CD14-positive monocyte (primary cell): ENCODE results near the gene FKBP3. TPM values are rescaled to one million over a fixed set of nuclear protein-coding genes. Genes with fewer than 3 reads are reported as not detected.

Source experiments
- DNase-seq, 3 donors: peaks; one replicate each; pipeline ENCODE4 v3.0.0-alpha.2; 2011 to 2022
- H2AFZ ChIP-seq: 2 replicates; pipeline ENCODE4 v1.6.0; 2012; ENCODE audit warnings: mild to moderate bottlenecking, low read depth, low read length, inconsistent platforms; ENCODE audit not compliant: insufficient read depth, poor library complexity, severe bottlenecking
- H3K27ac ChIP-seq, 2 donors: 1 replicate in 1 of 2; 2 replicates in 1 of 2; pipeline ENCODE4 v1.5.1; 2012 to 2013; ENCODE audit warnings: low read length in 2 of 2, control low read depth in 1 of 2, inconsistent platforms in 1 of 2, low read depth in 1 of 2, mild to moderate bottlenecking in 1 of 2
- H3K27me3 ChIP-seq, 2 donors: one replicate each; pipeline versions ENCODE4 v1.6.0 to v1.6.1; 2011 to 2013; ENCODE audit warnings: low read length in 2 of 2; ENCODE audit not compliant: control insufficient read depth in 2 of 2, insufficient read depth in 2 of 2
- H3K36me3 ChIP-seq, 2 donors: replicated peaks in 1 of 2; 1 replicate in 1 of 2; 2 replicates in 1 of 2; pipeline versions ENCODE4 v1.5.1 to v1.6.1; 2012 to 2013; ENCODE audit warnings: low read length in 2 of 2, control low read depth in 1 of 2, inconsistent platforms in 1 of 2, mild to moderate bottlenecking in 1 of 2; ENCODE audit not compliant: insufficient read depth in 2 of 2, control insufficient read depth in 1 of 2
- H3K4me1 ChIP-seq, 2 donors: 1 replicate in 1 of 2; 2 replicates in 1 of 2; pipeline versions ENCODE4 v1.5.1 to v1.6.1; 2012 to 2013; ENCODE audit warnings: low read length in 2 of 2, control low read depth in 1 of 2, inconsistent platforms in 1 of 2, mild to moderate bottlenecking in 1 of 2, moderate library complexity in 1 of 2; ENCODE audit not compliant: insufficient read depth in 2 of 2, control insufficient read depth in 1 of 2
- H3K4me2 ChIP-seq: replicated peaks from 2 replicates; pipeline ENCODE3; 2012; ENCODE audit warnings: low read length, moderate library complexity, mild to moderate bottlenecking; ENCODE audit not compliant: poor library complexity, severe bottlenecking; ENCODE audit errors: extremely low read depth
- H3K4me3 ChIP-seq, 3 experiments: fragments of 200-600 bp in 1 of 3; sonication (generic) in 1 of 3; replicated peaks in 1 of 3; 1 replicate in 2 of 3; 2 replicates in 1 of 3; pipeline ENCODE4 v1.5.1; 2011 to 2013; ENCODE audit warnings: low read length in 3 of 3, mild to moderate bottlenecking in 3 of 3, control low read depth in 2 of 3, low read depth in 2 of 3, inconsistent platforms in 1 of 3, moderate library complexity in 1 of 3
- H3K79me2 ChIP-seq: 2 replicates; pipeline ENCODE4 v1.6.0; 2012; ENCODE audit warnings: mild to moderate bottlenecking, control low read depth, inconsistent platforms, low read length, moderate library complexity; ENCODE audit not compliant: insufficient read depth
- H3K9ac ChIP-seq: 2 replicates; pipeline ENCODE4 v1.6.0; 2017; ENCODE audit warnings: low read length, mild to moderate bottlenecking; ENCODE audit not compliant: insufficient read depth, poor library complexity, severe bottlenecking
- H3K9me3 ChIP-seq, 2 donors: replicated peaks in 1 of 2; 1 replicate in 1 of 2; 2 replicates in 1 of 2; pipeline versions ENCODE4 v1.5.1 to v1.6.1; 2012 to 2013; ENCODE audit warnings: low read length in 2 of 2, control low read depth in 1 of 2; ENCODE audit not compliant: control insufficient read depth in 1 of 2, insufficient read depth in 1 of 2
- H4K20me1 ChIP-seq: 2 replicates; pipeline ENCODE4 v1.6.0; 2012; ENCODE audit warnings: mild to moderate bottlenecking, low read length, control low read depth, moderate library complexity; ENCODE audit not compliant: insufficient read depth
- H3K27ac Mint-ChIP-seq, 7 donors: one replicate each; pipeline ENCODE4 v1.8.0; 2020; ENCODE audit warnings: mild to moderate bottlenecking in 7 of 7, mixed read lengths in 7 of 7, moderate library complexity in 6 of 7, inconsistent platforms in 2 of 7
- H3K27me3 Mint-ChIP-seq, 3 donors: one replicate each; pipeline ENCODE4 v1.8.0; 2021 to 2022; ENCODE audit warnings: low read depth in 3 of 3, mild to moderate bottlenecking in 3 of 3, mixed read lengths in 3 of 3, moderate library complexity in 3 of 3, inconsistent platforms in 1 of 3
- H3K36me3 Mint-ChIP-seq, 2 donors: one replicate each; pipeline ENCODE4 v1.8.0; 2020; ENCODE audit warnings: mixed read lengths in 2 of 2, inconsistent platforms in 1 of 2, mild to moderate bottlenecking in 1 of 2
- H3K4me1 Mint-ChIP-seq: one replicate; pipeline ENCODE4 v1.8.0; 2020; ENCODE audit warnings: mild to moderate bottlenecking, mixed read lengths
- H3K4me3 Mint-ChIP-seq, 2 donors: one replicate each; pipeline ENCODE4 v1.8.0; 2020; ENCODE audit warnings: mild to moderate bottlenecking in 2 of 2, mixed read lengths in 2 of 2, moderate library complexity in 1 of 2
- H3K9me3 Mint-ChIP-seq, 7 donors: one replicate each; pipeline ENCODE4 v1.8.0; 2020 to 2022; ENCODE audit warnings: mixed read lengths in 7 of 7, mild to moderate bottlenecking in 6 of 7, moderate library complexity in 6 of 7, inconsistent platforms in 2 of 7
- WGBS: methylation state at CpG from one replicate; pipeline ENCODE4 v1.1.5; 2013; ENCODE audit warnings: missing lambda C conversion rate; ENCODE audit not compliant: insufficient coverage; 5-methylcytosine and 5-hydroxymethylcytosine counted together
- intact Hi-C, 2 donors: fragments of 100-400 bp; cut with micrococcal nuclease; formaldehyde crosslinking; loops; one replicate each; pipeline versions ENCODE4 v1.15.0 to v1.15.1; 2023
- polyA plus RNA-seq, 3 donors: library from polyadenylated mRNA; depleted of rRNA in 1 of 3; unstranded in 2 of 3; stranded (reverse) in 1 of 3; fragments of 300-500 nt in 2 of 3; fragments of >200 nt in 1 of 3; fragmentation: Illumina TruSeq in 2 of 3; gene quantifications; 1 replicate in 2 of 3; 2 replicates in 1 of 3; pipeline ENCODE4 v1.2.3, GENCODE V29; 2012 to 2021
- TF ChIP-seq, protein P1 (sequence below): fragments of 200-600 bp; IDR thresholded peaks from one replicate; pipeline ENCODE4 v1.8.0; 2022; ENCODE audit warnings: antibody characterized with exemption, mild to moderate bottlenecking

FKBP3 gene
- polyA plus RNA-seq, 3 donors = 18.1 to 50.3 (median 42.5) TPM

DNA sequence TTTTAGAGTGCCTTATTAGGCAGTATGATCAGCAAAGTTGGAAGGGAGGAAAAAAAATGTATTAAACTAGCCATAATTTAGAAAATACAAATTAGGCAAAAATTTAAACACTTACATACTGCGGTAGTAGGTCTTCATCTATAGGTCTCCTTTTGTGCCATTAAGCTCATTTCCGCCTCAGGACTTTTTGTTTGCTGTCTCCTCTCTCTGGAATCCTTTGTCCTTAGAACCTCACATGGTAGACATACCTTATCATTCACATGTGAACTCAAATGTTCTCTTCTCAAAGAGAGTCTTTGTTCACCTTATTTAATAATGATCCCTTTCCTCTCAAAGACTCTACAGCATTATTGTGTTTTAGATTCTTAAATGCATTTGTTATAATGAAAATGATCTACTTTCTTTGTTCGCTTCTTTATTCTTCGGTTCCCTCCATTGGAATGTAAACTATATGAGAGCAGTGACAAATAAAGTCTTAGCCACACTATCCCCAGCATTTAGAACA, 16.2 kb upstream of the FKBP3 start:
- Mint-ChIP-seq H3K27ac (no peak overlapping the region), H3K4me1 (no peaks in the 10 kb centered on the region), H3K4me3 (no peak overlapping the region), H3K36me3 (peaks cover 23 to 32% of the 10 kb centered on the region in 2 donors), H3K9me3 (peaks cover 0 to 2% (median 0%) of the 10 kb centered on the region in 7 donors), H3K27me3 (peaks cover 0 to 3% (median 0%) of the 10 kb centered on the region in 3 donors)
- Histone ChIP-seq H3K79me2 (peaks cover 7% of the 10 kb centered on the region), H4K20me1 (no peaks in the 10 kb centered on the region), H3K9me3 (no peaks in the 10 kb centered on the region), H3K4me1 (no peaks in the 10 kb centered on the region), H3K36me3 (peaks cover 3 to 29% of the 10 kb centered on the region in 2 donors), H3K4me2 (no peak overlapping the region), H3K9ac (no peak overlapping the region), H2AFZ (no peak overlapping the region), H3K27ac (no peak overlapping the region), H3K27me3 (no peaks in the 10 kb centered on the region), H3K4me3 (no peak overlapping the region)
- TF ChIP-seq, protein P1, sequence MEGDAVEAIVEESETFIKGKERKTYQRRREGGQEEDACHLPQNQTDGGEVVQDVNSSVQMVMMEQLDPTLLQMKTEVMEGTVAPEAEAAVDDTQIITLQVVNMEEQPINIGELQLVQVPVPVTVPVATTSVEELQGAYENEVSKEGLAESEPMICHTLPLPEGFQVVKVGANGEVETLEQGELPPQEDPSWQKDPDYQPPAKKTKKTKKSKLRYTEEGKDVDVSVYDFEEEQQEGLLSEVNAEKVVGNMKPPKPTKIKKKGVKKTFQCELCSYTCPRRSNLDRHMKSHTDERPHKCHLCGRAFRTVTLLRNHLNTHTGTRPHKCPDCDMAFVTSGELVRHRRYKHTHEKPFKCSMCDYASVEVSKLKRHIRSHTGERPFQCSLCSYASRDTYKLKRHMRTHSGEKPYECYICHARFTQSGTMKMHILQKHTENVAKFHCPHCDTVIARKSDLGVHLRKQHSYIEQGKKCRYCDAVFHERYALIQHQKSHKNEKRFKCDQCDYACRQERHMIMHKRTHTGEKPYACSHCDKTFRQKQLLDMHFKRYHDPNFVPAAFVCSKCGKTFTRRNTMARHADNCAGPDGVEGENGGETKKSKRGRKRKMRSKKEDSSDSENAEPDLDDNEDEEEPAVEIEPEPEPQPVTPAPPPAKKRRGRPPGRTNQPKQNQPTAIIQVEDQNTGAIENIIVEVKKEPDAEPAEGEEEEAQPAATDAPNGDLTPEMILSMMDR = no peak
- WGBS = 92% methylated on average over 2 of the region's 4 CpGs
- intact Hi-C loops = no loop called here
- no peak for DNase-seq

DNA sequence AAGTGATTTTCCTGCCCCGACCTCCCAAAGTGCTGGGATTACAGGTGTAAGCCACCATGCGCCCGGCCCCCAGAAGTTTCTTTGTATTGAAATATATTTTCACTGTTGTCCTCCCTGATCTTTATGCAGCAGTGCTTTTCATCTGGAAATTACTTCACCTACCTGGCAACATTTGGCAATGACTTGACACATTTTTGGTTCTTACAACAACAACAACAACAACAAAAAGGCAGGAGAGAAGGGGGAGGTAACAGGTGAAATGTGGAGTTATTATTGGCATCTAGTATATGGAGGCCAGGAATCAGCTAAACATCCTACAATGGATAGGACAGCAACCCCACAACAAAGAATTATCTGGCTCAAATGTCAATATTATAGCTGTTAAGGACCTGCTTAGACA, 15.3 kb upstream of the FKBP3 start:
- H3K9me3 ChIP-seq = no peaks in the 10 kb centered on the region
- intact Hi-C loops = no loop called here
- Mint-ChIP-seq H3K4me3 (no peak overlapping the region), H3K4me1 (no peaks in the 10 kb centered on the region), H3K9me3 (peaks cover 0 to 3% (median 0%) of the 10 kb centered on the region in 7 donors), H3K36me3 (peaks cover 25 to 40% of the 10 kb centered on the region in 2 donors), H3K27me3 (peaks cover 0 to 3% (median 0%) of the 10 kb centered on the region in 3 donors), H3K27ac (no peak overlapping the region)
- no peak overlapping the region for H3K4me3 ChIP-seq
- H3K27ac ChIP-seq = no peak overlapping the region
- no peak overlapping the region for H3K4me2 ChIP-seq
- peaks cover 7% of the 10 kb centered on the region for H3K79me2 ChIP-seq
- peaks cover 3 to 29% of the 10 kb centered on the region in 2 donors for H3K36me3 ChIP-seq
- H3K27me3 ChIP-seq = no peaks in the 10 kb centered on the region
- H3K9ac ChIP-seq = no peak overlapping the region
- no CpG with 5 or more reads among the region's 3 CpGs for WGBS
- H2AFZ ChIP-seq = no peak overlapping the region
- H4K20me1 ChIP-seq = no peaks in the 10 kb centered on the region
- no peak for DNase-seq
- H3K4me1 ChIP-seq = no peaks in the 10 kb centered on the region
- TF ChIP-seq, protein P1 = no peak
